Coronary artery (tissue), 2 donors: ENCODE results near the gene FBXL16.

Experiments
- DNase-seq: peaks from one replicate; pipeline ENCODE4 v3.0.0-alpha.2; 2017; ENCODE audit warnings: low spot score
- H3K27ac ChIP-seq, 2 donors: fragments of 200-600 bp; sonication (generic); one replicate each; pipeline ENCODE4 v1.5.1; 2016 to 2019
- H3K4me3 ChIP-seq: fragments of 200-600 bp; sonication (generic); 2 replicates; pipeline ENCODE4 v1.5.1; 2016; ENCODE audit warnings: mild to moderate bottlenecking, moderate library complexity
- CTCF ChIP-seq: fragments of 200-600 bp; sonication (generic); IDR thresholded peaks from one replicate; pipeline ENCODE4 v1.5.1; 2019; ENCODE audit warnings: antibody characterized with exemption

Gene FBXL16

GRCh38 chr16:740459-740763 is 34.8 kb upstream of the FBXL16 start:
- H3K4me3 ChIP-seq: peak overlapping the region; percentile 80
- no peak for DNase-seq
- no peak for TF ChIP-seq CTCF
- peak overlapping the region; percentile 54 to 71 for H3K27ac ChIP-seq

GRCh38 chr16:739560-740458 is 34.2 kb upstream of the FBXL16 start:
- no peak for DNase-seq
- TF ChIP-seq CTCF: no peak

GRCh38 chr16:736936-737481 is 31.4 kb upstream of the FBXL16 start:
- no peak for TF ChIP-seq CTCF
- DNase-seq: no peak
- no peak overlapping the region for H3K27ac ChIP-seq
- H3K4me3 ChIP-seq: no peak overlapping the region

More at GRCh38 chr16:739560-740458, 34.2 kb upstream of the FBXL16 start:
- peak overlapping the region in 1 of 2 donors; percentile 54 for H3K27ac ChIP-seq
- peak overlapping the region; percentile 80 for H3K4me3 ChIP-seq

- Histone ChIP-seq H3K4me3 (no peak overlapping the region), H3K27ac (no peak overlapping the region)
- no peak for TF ChIP-seq CTCF
- DNase-seq: no peak
Measured at GRCh38 chr16:735982-736453, 30.4 kb upstream of the FBXL16 start.

- no peak overlapping the region for H3K27ac ChIP-seq
- H3K4me3 ChIP-seq: no peak overlapping the region
- no peak for DNase-seq
- TF ChIP-seq CTCF: no peak
Measured at GRCh38 chr16:734981-735881, 29.6 kb upstream of the FBXL16 start.

- no peak overlapping the region for H3K4me3 ChIP-seq
- no peak overlapping the region for H3K27ac ChIP-seq
- TF ChIP-seq CTCF: no peak
- no peak for DNase-seq
Measured at GRCh38 chr16:734208-734980, 28.8 kb upstream of the FBXL16 start.
